ENCODE data around the gene CTSZ.

Gene CTSZ

GRCh38 chr20:59003836-59004492 is 3.1 kb downstream of the CTSZ start:
- DNase-seq (ENCODE audit: insufficient read length, low spot score): no peak
- TF ChIP-seq TAF1 (IDR thresholded peaks at IDR 0.05; ENCODE audit: low read depth, low read length) (no peak), POLR2AphosphoS5 (IDR thresholded peaks at IDR 0.05; ENCODE audit: low read depth, low read length) (0 out of 2 replicates have a peak, but pooled peaks have one; percentile 3), PAX5 (IDR thresholded peaks at IDR 0.05; ENCODE audit: insufficient read depth, low read length, severe bottlenecking) (no peak)
- peak; percentile 20 for FAIRE-seq

GRCh38 chr20:59002874-59003399 is 4.1 kb downstream of the CTSZ start:
- FAIRE-seq (no peak), DNase-seq (ENCODE audit: insufficient read length, low spot score) (no peak)
- TF ChIP-seq POLR2A (IDR thresholded peaks at IDR 0.05; ENCODE audit: low read depth, low read length): no peak; the same call in 1 of the 2 replicates
- TF ChIP-seq POLR2AphosphoS5 (IDR thresholded peaks at IDR 0.05; ENCODE audit: low read depth, low read length): no peak
- TF ChIP-seq TAF1 (IDR thresholded peaks at IDR 0.05; ENCODE audit: low read depth, low read length): no peak
- no peak for TF ChIP-seq PAX5 (IDR thresholded peaks at IDR 0.05; ENCODE audit: insufficient read depth, low read length, severe bottlenecking)
- no peak for TF ChIP-seq POU2F2 (IDR thresholded peaks at IDR 0.05; ENCODE audit: low read depth, low read length)
- TF ChIP-seq SPI1 (IDR thresholded peaks at IDR 0.05; ENCODE audit: low read depth, low read length): no peak

DNA sequence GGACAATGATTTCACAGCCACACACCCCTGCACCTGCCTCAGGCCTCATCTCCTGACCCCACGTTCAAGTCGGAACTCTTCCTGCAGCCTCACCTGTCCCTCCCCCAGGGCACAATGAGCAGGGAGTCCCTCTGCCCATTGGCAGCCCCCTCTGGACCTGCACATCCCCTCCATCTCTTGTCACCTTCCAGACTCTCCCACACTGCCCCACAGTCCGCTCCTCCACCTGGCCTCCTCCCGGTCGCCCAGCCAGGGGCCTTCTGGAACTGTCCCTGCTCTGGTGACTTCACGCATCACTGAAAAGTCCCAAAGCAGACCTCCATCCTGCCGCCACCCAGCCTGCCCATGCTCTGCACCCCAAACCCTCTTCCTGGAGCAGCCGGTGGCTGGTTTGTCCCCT is 4.7 kb downstream of the CTSZ start:
- no peak for FAIRE-seq

DNA sequence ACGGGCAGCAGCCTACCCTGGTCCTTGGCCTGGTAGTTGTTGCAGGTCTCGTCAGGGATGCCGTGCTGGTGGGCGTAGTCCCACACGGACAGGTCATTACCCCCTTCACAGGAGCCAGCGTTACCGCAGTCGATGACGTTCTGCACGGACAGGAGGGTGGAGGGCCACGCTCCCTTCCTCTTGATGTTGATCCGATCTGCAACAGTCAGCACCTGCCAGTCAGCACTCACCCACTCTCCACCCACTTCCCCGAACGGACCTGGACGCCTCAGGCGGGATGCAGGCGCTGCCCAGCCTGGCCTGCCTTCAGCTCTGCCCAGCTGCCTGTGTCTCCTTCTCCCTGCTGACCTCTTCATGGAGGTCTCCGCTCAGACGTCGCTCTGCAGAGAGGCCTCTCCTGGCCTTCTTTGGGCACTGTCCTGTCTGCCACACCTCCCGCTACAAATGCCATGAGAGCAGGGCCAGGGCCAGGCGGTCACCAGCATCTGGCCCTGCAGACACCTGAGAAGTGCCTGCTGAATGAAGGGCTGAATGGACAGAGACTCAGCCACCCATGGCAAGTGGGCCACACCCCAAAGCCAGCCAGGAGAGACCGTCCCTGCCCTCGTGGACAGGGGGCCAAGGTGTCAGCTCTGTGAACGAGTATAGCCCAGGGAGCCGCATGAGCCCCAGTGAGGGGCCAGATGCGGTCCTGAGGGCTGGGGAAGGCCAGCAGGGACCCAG is 5.4 kb downstream of the CTSZ start:
- TF ChIP-seq POLR2AphosphoS5 (IDR thresholded peaks at IDR 0.05; ENCODE audit: low read depth, low read length): peak; percentile 62; the same call in 1 of the 2 replicates
- TF ChIP-seq SPI1 (IDR thresholded peaks at IDR 0.05; ENCODE audit: low read depth, low read length): no peak
- no peak for TF ChIP-seq TAF1 (IDR thresholded peaks at IDR 0.05; ENCODE audit: low read depth, low read length)
- no peak for TF ChIP-seq PAX5 (IDR thresholded peaks at IDR 0.05; ENCODE audit: insufficient read depth, low read length, severe bottlenecking)
- TF ChIP-seq POU2F2 (IDR thresholded peaks at IDR 0.05; ENCODE audit: low read depth, low read length): no peak
- peak; percentile 38 for TF ChIP-seq POLR2A (IDR thresholded peaks at IDR 0.05; ENCODE audit: low read depth, low read length)
- DNase-seq (ENCODE audit: insufficient read length, low spot score) (no peak), FAIRE-seq (no peak)

More for the DNA sequence above, 4.7 kb downstream of the CTSZ start:
- no peak for DNase-seq (ENCODE audit: insufficient read length, low spot score)
- TF ChIP-seq POLR2AphosphoS5 (IDR thresholded peaks at IDR 0.05; ENCODE audit: low read depth, low read length): no peak; the same call in 1 of the 2 replicates
- TF ChIP-seq POLR2A (IDR thresholded peaks at IDR 0.05; ENCODE audit: low read depth, low read length): peak; percentile 57; the same call in 1 of the 2 replicates

DNA sequence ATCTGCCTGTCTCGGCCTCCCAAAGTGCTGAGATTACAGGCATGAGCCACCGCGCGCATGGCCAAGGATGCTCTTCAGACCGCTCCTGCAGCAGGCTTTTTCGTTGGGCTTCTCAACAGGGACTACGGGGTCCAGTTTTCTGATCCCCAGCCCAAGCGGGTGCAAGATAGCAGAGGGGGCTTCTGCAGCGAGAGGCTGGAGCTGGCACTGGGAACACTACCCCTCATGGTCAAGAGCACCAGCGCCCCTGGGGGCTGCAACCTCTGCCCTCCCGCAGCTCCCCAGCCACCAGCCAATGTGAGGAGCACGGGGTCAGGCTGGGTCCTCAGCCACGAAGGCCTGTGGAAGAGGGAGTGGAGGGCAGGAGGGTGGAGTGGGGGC is 6.0 kb downstream of the CTSZ start:
- TF ChIP-seq POLR2A (IDR thresholded peaks at IDR 0.05; ENCODE audit: low read depth, low read length) (no peak), SPI1 (IDR thresholded peaks at IDR 0.05; ENCODE audit: low read depth, low read length) (no peak), POU2F2 (IDR thresholded peaks at IDR 0.05; ENCODE audit: low read depth, low read length) (no peak), TAF1 (IDR thresholded peaks at IDR 0.05; ENCODE audit: low read depth, low read length) (no peak), POLR2AphosphoS5 (IDR thresholded peaks at IDR 0.05; ENCODE audit: low read depth, low read length) (no peak), PAX5 (IDR thresholded peaks at IDR 0.05; ENCODE audit: insufficient read depth, low read length, severe bottlenecking) (no peak)
- no peak for FAIRE-seq
- DNase-seq (ENCODE audit: insufficient read length, low spot score): no peak

GRCh38 chr20:59000326-59000725 is 6.7 kb downstream of the CTSZ start:
- DNase-seq (ENCODE audit: insufficient read length, low spot score): no peak
- TF ChIP-seq SPI1 (IDR thresholded peaks at IDR 0.05; ENCODE audit: low read depth, low read length) (no peak), POLR2A (IDR thresholded peaks at IDR 0.05; ENCODE audit: low read depth, low read length) (no peak), POLR2AphosphoS5 (IDR thresholded peaks at IDR 0.05; ENCODE audit: low read depth, low read length) (no peak), POU2F2 (IDR thresholded peaks at IDR 0.05; ENCODE audit: low read depth, low read length) (no peak), PAX5 (IDR thresholded peaks at IDR 0.05; ENCODE audit: insufficient read depth, low read length, severe bottlenecking) (no peak), TAF1 (IDR thresholded peaks at IDR 0.05; ENCODE audit: low read depth, low read length) (no peak)
- FAIRE-seq: no peak

DNA sequence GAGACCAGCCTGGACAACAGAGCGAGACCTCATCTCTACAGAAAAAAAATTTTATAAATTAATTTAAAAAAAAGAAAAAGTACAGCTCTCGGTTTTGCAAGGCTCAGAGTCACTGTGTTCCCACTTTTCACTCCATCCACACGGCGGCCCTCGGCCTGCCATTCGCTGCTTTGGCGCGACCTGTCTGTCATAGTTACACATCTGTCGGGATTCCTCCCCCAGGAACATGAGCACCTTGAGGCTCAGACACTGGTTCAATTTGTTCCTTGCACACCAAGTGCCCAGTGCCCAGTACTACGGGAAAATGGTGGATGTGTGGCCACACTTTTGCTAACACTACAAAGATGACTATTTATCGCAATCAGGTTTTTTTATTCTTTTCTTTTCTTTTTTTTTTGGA is 8.4 kb downstream of the CTSZ start:
- FAIRE-seq (no peak), DNase-seq (ENCODE audit: insufficient read length, low spot score) (no peak)
- no peak for TF ChIP-seq PAX5 (IDR thresholded peaks at IDR 0.05; ENCODE audit: insufficient read depth, low read length, severe bottlenecking)
- TF ChIP-seq SPI1 (IDR thresholded peaks at IDR 0.05; ENCODE audit: low read depth, low read length): no peak
- peak; percentile 61 for TF ChIP-seq POLR2AphosphoS5 (IDR thresholded peaks at IDR 0.05; ENCODE audit: low read depth, low read length)
- 0 out of 2 replicates have a peak, but pooled peaks have one; percentile 31 for TF ChIP-seq POLR2A (IDR thresholded peaks at IDR 0.05; ENCODE audit: low read depth, low read length)
- TF ChIP-seq TAF1 (IDR thresholded peaks at IDR 0.05; ENCODE audit: low read depth, low read length): no peak

- DNase-seq (ENCODE audit: insufficient read length, low spot score): no peak
- TF ChIP-seq PAX5 (IDR thresholded peaks at IDR 0.05; ENCODE audit: insufficient read depth, low read length, severe bottlenecking) (no peak), POLR2AphosphoS5 (IDR thresholded peaks at IDR 0.05; ENCODE audit: low read depth, low read length) (peak; percentile 29; the same call in 1 of the 2 replicates)
- FAIRE-seq: no peak
Measured at GRCh38 chr20:58997141-58997770, 9.8 kb downstream of the CTSZ start.

- no peak for DNase-seq (ENCODE audit: insufficient read length, low spot score)
- FAIRE-seq: no peak
- TF ChIP-seq TAF1 (IDR thresholded peaks at IDR 0.05; ENCODE audit: low read depth, low read length) (no peak), POU2F2 (IDR thresholded peaks at IDR 0.05; ENCODE audit: low read depth, low read length) (no peak), POLR2A (IDR thresholded peaks at IDR 0.05; ENCODE audit: low read depth, low read length) (peak; percentile 25; the same call in 1 of the 2 replicates)
Measured at GRCh38 chr20:58996226-58996611, 10.8 kb downstream of the CTSZ start.
